ENCODE results near the gene PMEPA1.
"Not testable (repeated sequence)": the region's sequence is repeated elsewhere in the genome, so short reads cannot be mapped to it uniquely, and the experiment has no call there.

The PMEPA1 gene

GRCh38 chr20:57638173-57638894 is 71.5 kb downstream of the PMEPA1 start:
- Histone ChIP-seq H3K36me3 (ENCODE audit: insufficient read depth, low read length) (no peaks in the 10 kb centered on the region), H3K4me3 (ENCODE audit: low read length) (no peak overlapping the region), H3K9me3 (ENCODE audit: low read length) (peaks cover under 1% of the 10 kb centered on the region), H3K27me3 (ENCODE audit: insufficient read depth, low read length) (no peaks in the 10 kb centered on the region), H3K4me1 (ENCODE audit: insufficient read depth, low read length) (no peaks in the 10 kb centered on the region), H2AFZ (ENCODE audit: low read depth, low read length) (no peak overlapping the region)

- no peaks in the 10 kb centered on the region for H3K4me1 ChIP-seq (ENCODE audit: insufficient read depth, low read length)
- no peak overlapping the region for H3K4me3 ChIP-seq (ENCODE audit: low read length)
- peaks cover 3% of the 10 kb centered on the region for H3K9me3 ChIP-seq (ENCODE audit: low read length)
- no peaks in the 10 kb centered on the region for H3K36me3 ChIP-seq (ENCODE audit: insufficient read depth, low read length)
- no peak overlapping the region for H2AFZ ChIP-seq (ENCODE audit: low read depth, low read length)
- no peaks in the 10 kb centered on the region for H3K27me3 ChIP-seq (ENCODE audit: insufficient read depth, low read length)
Observed at GRCh38 chr20:57633945-57634491, 75.8 kb downstream of the PMEPA1 start.

DNA sequence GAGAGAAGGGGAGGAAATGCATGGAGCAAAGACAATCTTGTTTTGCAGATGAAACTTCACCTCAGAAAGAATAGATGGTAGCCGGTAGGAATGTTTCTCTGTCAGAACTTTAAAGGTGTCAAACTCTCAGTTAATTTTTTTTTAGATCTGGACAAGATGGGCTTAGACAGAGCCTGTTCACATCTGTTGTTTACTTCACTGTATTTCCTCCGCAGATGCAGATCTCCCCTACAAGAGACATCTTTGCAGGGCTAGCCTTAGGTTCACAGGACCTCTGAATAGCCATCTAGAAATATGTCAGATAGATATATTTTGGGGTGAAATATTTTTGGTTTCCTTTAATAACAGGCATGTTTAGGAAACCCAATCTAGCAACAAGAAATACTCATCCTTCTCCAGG is 77.5 kb downstream of the PMEPA1 start:
- H3K4me1 ChIP-seq (ENCODE audit: insufficient read depth, low read length): no peaks in the 10 kb centered on the region
- peaks cover 3% of the 10 kb centered on the region for H3K9me3 ChIP-seq (ENCODE audit: low read length)
- no peak overlapping the region for H3K4me3 ChIP-seq (ENCODE audit: low read length)
- H2AFZ ChIP-seq (ENCODE audit: low read depth, low read length): no peak overlapping the region
- no peaks in the 10 kb centered on the region for H3K36me3 ChIP-seq (ENCODE audit: insufficient read depth, low read length)
- H3K27me3 ChIP-seq (ENCODE audit: insufficient read depth, low read length): no peaks in the 10 kb centered on the region

DNA sequence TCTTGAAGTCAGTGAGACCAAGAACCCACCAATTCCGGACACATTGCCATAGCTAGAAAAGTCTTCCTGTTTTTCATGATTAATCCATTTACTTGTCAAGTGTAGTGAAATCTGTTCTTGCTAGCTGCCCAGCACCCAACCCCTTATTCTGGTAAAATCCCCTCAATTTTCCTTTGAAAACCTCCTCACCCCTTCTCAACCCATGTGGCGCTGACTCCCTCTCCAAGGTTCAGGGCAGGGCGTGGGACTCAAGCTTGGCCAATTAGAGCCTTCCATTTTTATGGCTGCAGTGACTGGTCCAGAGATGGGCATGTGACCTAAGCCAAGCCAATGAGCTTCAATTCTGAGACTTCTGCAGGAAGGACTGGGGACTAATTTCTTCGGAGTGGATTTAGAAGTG is 79.8 kb downstream of the PMEPA1 start:
- peaks cover 2% of the 10 kb centered on the region for H3K27me3 ChIP-seq (ENCODE audit: insufficient read depth, low read length)
- no peaks in the 10 kb centered on the region for H3K36me3 ChIP-seq (ENCODE audit: insufficient read depth, low read length)
- no peak overlapping the region for H3K4me3 ChIP-seq (ENCODE audit: low read length)
- no peak overlapping the region for H2AFZ ChIP-seq (ENCODE audit: low read depth, low read length)
- H3K9me3 ChIP-seq (ENCODE audit: low read length): peaks cover 4% of the 10 kb centered on the region
- no peaks in the 10 kb centered on the region for H3K4me1 ChIP-seq (ENCODE audit: insufficient read depth, low read length)

DNA sequence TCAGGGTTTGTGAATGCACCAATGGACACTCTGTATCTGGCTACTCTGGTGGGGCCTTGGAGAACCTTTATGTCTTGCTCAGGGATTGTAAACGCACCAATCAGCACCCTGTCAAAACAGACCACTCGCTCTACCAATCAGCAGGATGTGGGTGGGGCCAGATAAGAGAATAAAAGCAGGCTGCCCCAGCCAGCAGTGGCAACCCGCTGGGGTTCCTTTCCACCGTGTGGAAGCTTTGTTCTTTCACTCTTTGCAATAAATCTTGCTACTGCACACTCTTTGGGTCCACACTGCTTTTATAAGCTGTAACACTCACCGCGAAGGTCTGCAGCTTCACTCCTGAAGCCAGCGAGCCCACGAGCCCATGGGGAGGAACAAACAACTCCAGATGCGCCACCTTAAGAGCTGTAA is 80.3 kb downstream of the PMEPA1 start:
- H3K9me3 ChIP-seq (ENCODE audit: low read length); H2AFZ ChIP-seq (ENCODE audit: low read depth, low read length); H3K4me1 ChIP-seq (ENCODE audit: insufficient read depth, low read length); H3K4me3 ChIP-seq (ENCODE audit: low read length); H3K36me3 ChIP-seq (ENCODE audit: insufficient read depth, low read length); H3K27me3 ChIP-seq (ENCODE audit: insufficient read depth, low read length): not testable (repeated sequence)

DNA sequence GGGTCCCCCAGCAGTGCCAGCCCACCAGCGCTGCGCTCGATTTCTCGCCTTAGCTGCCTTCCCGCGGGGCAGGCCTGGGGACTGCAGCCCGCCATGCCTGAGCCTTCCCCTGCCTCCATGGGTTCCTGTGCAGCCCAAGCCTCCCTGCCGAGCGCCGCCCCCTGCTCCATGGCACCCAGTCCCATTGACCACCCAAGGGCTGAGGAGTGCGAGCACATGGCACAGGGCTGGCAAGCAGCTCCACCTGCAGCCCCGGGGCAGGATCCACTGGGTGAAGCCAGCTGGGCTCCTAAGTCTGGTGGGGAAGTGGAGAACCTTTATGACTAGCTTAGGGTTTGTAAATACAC is 80.9 kb downstream of the PMEPA1 start:
- not testable (repeated sequence) for H3K4me1 ChIP-seq (ENCODE audit: insufficient read depth, low read length); H3K4me3 ChIP-seq (ENCODE audit: low read length); H3K36me3 ChIP-seq (ENCODE audit: insufficient read depth, low read length); H3K9me3 ChIP-seq (ENCODE audit: low read length); H2AFZ ChIP-seq (ENCODE audit: low read depth, low read length); H3K27me3 ChIP-seq (ENCODE audit: insufficient read depth, low read length)

DNA sequence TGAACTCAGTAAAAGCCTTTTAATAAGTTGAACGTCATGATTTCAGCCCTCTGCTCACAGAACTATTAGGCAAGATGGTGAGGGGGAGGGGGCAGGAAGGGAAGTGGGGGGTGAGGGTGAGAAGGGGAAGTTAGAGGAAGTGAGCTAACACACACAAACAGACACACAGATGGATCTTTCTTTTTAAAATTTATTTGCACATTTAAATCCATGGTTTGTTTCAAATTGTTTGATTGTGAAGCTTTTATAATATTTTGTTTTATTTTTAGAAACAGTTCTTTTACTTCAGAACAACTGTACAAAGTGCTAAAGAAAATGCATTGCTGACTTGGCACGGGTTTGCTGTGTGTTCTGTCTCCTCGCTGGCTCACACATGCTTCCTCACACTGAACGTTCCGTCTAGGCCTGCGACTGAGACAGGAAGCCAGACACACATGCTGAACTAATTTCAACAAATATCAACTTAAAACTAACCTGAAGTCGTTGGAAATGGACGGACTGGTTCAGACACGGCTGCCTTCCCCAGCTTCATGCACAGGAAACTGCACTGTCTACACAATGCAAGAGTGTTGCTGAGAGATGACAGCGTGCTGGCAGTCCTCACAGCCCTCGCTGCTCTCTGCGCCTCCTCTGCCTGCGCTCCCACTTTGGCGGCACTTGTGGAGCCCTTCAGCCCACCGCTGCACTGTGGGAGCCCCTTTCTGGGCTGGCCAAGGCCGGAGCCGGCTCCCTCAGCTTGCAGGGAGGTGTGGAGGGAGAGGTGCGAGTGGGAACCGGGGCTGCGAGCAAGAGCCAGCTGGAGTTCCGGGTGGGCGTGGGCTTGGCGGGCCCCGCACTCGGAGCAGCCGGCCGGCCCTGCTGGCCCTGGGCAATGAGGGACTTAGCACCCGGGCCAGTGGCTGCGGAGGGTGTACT is 81.5 kb downstream of the PMEPA1 start:
- H3K4me3 ChIP-seq (ENCODE audit: low read length): no peak overlapping the region
- no peak overlapping the region for H2AFZ ChIP-seq (ENCODE audit: low read depth, low read length)
- H3K27me3 ChIP-seq (ENCODE audit: insufficient read depth, low read length): peaks cover 2% of the 10 kb centered on the region
- H3K9me3 ChIP-seq (ENCODE audit: low read length): peaks cover 4% of the 10 kb centered on the region
- no peaks in the 10 kb centered on the region for H3K36me3 ChIP-seq (ENCODE audit: insufficient read depth, low read length)
- no peaks in the 10 kb centered on the region for H3K4me1 ChIP-seq (ENCODE audit: insufficient read depth, low read length)

- peaks cover 4% of the 10 kb centered on the region for H3K9me3 ChIP-seq (ENCODE audit: low read length)
- H3K4me3 ChIP-seq (ENCODE audit: low read length): no peak overlapping the region
- no peaks in the 10 kb centered on the region for H3K36me3 ChIP-seq (ENCODE audit: insufficient read depth, low read length)
- peaks cover 2% of the 10 kb centered on the region for H3K27me3 ChIP-seq (ENCODE audit: insufficient read depth, low read length)
- H3K4me1 ChIP-seq (ENCODE audit: insufficient read depth, low read length): no peaks in the 10 kb centered on the region
- no peak overlapping the region for H2AFZ ChIP-seq (ENCODE audit: low read depth, low read length)
Observed at GRCh38 chr20:57627339-57627738, 82.5 kb downstream of the PMEPA1 start.

GRCh38 chr20:57625978-57626377 is 83.8 kb downstream of the PMEPA1 start:
- H3K36me3 ChIP-seq (ENCODE audit: insufficient read depth, low read length): no peaks in the 10 kb centered on the region
- no peak overlapping the region for H2AFZ ChIP-seq (ENCODE audit: low read depth, low read length)
- H3K4me1 ChIP-seq (ENCODE audit: insufficient read depth, low read length): no peaks in the 10 kb centered on the region
- no peak overlapping the region for H3K4me3 ChIP-seq (ENCODE audit: low read length)
- H3K27me3 ChIP-seq (ENCODE audit: insufficient read depth, low read length): peaks cover 2% of the 10 kb centered on the region
- peaks cover 4% of the 10 kb centered on the region for H3K9me3 ChIP-seq (ENCODE audit: low read length)

- H3K4me3 ChIP-seq (ENCODE audit: low read length): no peak overlapping the region
- H2AFZ ChIP-seq (ENCODE audit: low read depth, low read length): no peak overlapping the region
- H3K36me3 ChIP-seq (ENCODE audit: insufficient read depth, low read length): no peaks in the 10 kb centered on the region
- no peaks in the 10 kb centered on the region for H3K4me1 ChIP-seq (ENCODE audit: insufficient read depth, low read length)
- peaks cover 4% of the 10 kb centered on the region for H3K9me3 ChIP-seq (ENCODE audit: low read length)
- H3K27me3 ChIP-seq (ENCODE audit: insufficient read depth, low read length): peaks cover 2% of the 10 kb centered on the region
Observed at GRCh38 chr20:57625181-57625958, 84.4 kb downstream of the PMEPA1 start.

DNA sequence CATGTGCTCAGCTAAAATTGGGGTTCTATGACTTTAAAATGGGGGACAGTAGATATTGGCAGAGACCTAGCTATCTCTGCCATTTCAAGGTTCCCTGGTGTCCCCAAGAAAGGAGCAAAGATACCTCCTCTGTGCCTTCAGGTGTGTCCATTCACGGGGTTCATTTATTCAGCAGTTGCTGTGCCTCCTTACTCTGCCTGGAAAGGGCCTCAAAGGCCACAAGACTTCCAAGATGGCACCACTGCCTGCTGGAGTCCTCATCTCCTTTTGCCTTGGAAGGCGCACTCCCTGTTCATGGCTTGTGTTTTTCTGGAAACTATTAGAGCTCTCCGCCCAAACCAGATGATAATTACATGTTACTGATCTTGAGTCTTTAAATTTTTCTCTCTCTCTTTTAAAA is 85.7 kb downstream of the PMEPA1 start:
- Histone ChIP-seq H3K36me3 (ENCODE audit: insufficient read depth, low read length) (no peaks in the 10 kb centered on the region), H3K4me3 (ENCODE audit: low read length) (no peak overlapping the region), H3K4me1 (ENCODE audit: insufficient read depth, low read length) (no peaks in the 10 kb centered on the region), H2AFZ (ENCODE audit: low read depth, low read length) (no peak overlapping the region), H3K9me3 (ENCODE audit: low read length) (peaks cover 2% of the 10 kb centered on the region), H3K27me3 (ENCODE audit: insufficient read depth, low read length) (peaks cover 6% of the 10 kb centered on the region)

DNA sequence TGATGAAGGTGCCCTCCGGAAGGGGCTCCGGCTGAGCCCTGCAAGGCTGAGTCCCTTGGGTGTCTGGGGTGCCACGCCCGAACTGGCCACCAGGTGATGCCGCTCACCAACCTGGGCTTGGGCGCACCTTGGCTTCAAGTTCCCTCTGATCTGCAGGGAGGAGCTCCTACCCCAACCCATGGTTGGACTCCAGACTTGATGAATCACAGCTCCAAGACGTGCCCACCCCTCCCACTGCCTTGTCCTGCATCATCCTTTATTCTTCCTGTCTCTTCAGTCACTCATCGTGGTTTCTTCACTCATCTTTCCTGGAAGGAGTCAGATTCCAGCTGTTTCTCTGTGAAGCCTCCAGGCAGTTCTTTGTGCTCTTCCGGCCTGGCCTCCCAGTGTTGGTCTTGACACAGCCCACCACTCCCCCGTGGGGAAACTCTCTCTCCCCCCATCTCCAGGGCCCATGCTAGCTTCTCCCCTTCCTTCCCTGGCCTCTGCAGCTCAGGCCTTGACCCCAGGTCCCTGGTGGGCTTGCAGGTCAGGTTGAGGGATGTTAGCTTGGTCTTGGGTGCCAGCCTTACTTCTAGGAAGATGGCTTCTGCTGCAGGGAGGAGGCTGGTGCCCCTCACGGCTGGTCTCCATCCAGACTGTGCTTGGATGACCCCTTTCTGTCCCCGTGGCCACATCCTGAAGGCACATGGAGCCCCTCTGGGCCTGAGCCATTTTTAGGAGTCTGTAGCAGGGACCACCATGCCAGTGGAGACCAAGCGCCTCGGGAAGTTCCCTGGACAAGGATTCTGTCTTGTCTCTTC is 87.0 kb downstream of the PMEPA1 start:
- Histone ChIP-seq H3K4me3 (ENCODE audit: low read length) (no peak overlapping the region), H3K27me3 (ENCODE audit: insufficient read depth, low read length) (peaks cover 11% of the 10 kb centered on the region), H2AFZ (ENCODE audit: low read depth, low read length) (no peak overlapping the region), H3K4me1 (ENCODE audit: insufficient read depth, low read length) (no peaks in the 10 kb centered on the region), H3K36me3 (ENCODE audit: insufficient read depth, low read length) (no peaks in the 10 kb centered on the region), H3K9me3 (ENCODE audit: low read length) (peaks cover 2% of the 10 kb centered on the region)
